Subcutaneous adipose tissue (tissue), 4 donors: ENCODE results near the gene NAALADL2. TPM values are rescaled to one million over a fixed set of nuclear protein-coding genes. Genes with fewer than 3 reads are reported as not detected.

ENCODE experiments used
- CTCF ChIP-seq: fragments of 450-650 bp; IDR thresholded peaks from one replicate; pipeline ENCODE4 v1.5.1; 2016; ENCODE audit warnings: low read depth, mild to moderate bottlenecking, control low read depth, antibody characterized with exemption, moderate library complexity
- small RNA-seq: library from RNA; depleted of rRNA; stranded (forward); fragments of <200 nt; gene quantifications from one replicate; pipeline ENCODE3, GENCODE V24; 2016
- total RNA-seq, 4 donors: library from RNA; depleted of rRNA; stranded (reverse); fragments of >200 nt; gene quantifications; one replicate each; pipeline ENCODE4 v1.1.0, GENCODE V29; 2016

Gene NAALADL2
- total RNA-seq, 4 donors from 2014 or later: 9.4 to 18.1 (median 11.8) TPM

- no peak for TF ChIP-seq CTCF
Observed at GRCh38 chr3:175826759-175827158, 967.6 kb downstream of the NAALADL2 start.

GRCh38 chr3:175836617-175837016, 977.5 kb downstream of the NAALADL2 start:
- no peak for TF ChIP-seq CTCF

- no peak for TF ChIP-seq CTCF
Observed at GRCh38 chr3:175837962-175838361, 978.8 kb downstream of the NAALADL2 start.

GRCh38 chr3:175839366-175840005, 980.4 kb downstream of the NAALADL2 start:
- TF ChIP-seq CTCF: no peak

- TF ChIP-seq CTCF: no peak
Observed at GRCh38 chr3:175851541-175851940, 992.4 kb downstream of the NAALADL2 start.

- no peak for TF ChIP-seq CTCF
Observed at GRCh38 chr3:175852560-175852959, 993.4 kb downstream of the NAALADL2 start.

GRCh38 chr3:175857666-175858270, 998.6 kb downstream of the NAALADL2 start:
- TF ChIP-seq CTCF: no peak

Small RNA genes lying within 50 kb of the gene (small RNA-seq; reads per million reads assigned to genes)
- gene MIR4789 (not detected), gene RNU4-91P (not detected), gene RNU6-1233P (not detected), gene RNU6-1317P (not detected)
